Measurements from ENCODE around the gene AAMDC.
"Not testable (repeated sequence)": the region's sequence is repeated elsewhere in the genome, so short reads cannot be mapped to it uniquely, and the experiment has no call there.

- TF ChIP-seq FOXM1 (IDR thresholded peaks at IDR 0.05; ENCODE audit: borderline replicate concordance); SUZ12 (IDR thresholded peaks at IDR 0.05); PKNOX1 (IDR thresholded peaks at IDR 0.05); TARDBP (IDR thresholded peaks at IDR 0.05); LEF1 (IDR thresholded peaks at IDR 0.05; ENCODE audit: borderline replicate concordance): not testable (repeated sequence)
These were observed 37.0 kb downstream of the AAMDC start for GRCh38 chr11:77857906-77858457.

All from HEK293T (cell line).